HG03139 (cell line): ENCODE data around the gene RSKR.
"Not testable (repeated sequence)": the region's sequence is repeated elsewhere in the genome, so short reads cannot be mapped to it uniquely, and the experiment has no call there.

ENCODE experiments used
- ATAC-seq: cut with Tn5 transposase; IDR thresholded peaks from one replicate; pipeline ENCODE4 v1.9.1; 2021; ENCODE audit not compliant: unreplicated experiment

RSKR gene

GRCh38 chr17:28624148-28624547 is 10.2 kb upstream of the RSKR start:
- ATAC-seq: no peak

- ATAC-seq: no peak
Observed at GRCh38 chr17:28623696-28624095, 9.7 kb upstream of the RSKR start.

- ATAC-seq: no peak
Observed at GRCh38 chr17:28622186-28622585, 8.2 kb upstream of the RSKR start.

DNA sequence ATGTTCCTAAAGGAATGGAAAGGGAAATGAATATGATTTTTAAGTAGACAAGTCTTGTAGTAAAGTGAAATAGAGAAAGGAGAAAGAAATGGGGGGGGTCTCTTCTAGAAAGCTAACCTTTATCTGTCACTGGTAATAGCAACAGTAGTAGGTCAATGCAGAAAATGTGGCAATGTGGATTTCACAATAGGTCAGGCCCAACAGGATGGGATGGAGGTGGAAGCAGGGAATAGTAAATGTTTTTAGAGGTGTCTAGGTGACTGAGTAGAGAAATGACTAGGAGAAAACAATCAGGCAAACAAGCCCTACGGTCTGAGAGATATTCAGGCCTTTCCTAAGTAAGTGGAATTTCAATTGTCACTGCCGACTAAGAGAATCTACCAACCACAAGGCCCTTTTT is 6.0 kb upstream of the RSKR start:
- no peak for ATAC-seq

DNA sequence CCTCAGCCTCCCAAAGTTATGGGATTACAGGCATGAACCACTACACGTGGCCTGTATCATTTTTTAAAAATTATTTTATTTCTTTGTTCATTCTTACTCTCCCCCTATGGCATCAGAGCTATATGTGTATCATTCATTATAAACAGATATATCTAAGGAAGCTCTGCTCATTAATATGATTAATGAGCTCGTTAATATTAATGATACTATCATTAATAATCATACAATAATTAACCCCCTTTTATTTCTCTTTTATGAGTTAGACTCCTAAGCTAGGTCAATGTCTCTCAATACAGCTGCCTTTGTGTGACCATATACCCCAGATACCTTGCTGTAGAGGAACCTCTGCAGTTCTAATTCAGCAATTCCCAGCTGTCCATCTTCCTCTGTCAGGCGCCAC is 4.5 kb upstream of the RSKR start:
- no peak for ATAC-seq

- no peak for ATAC-seq
Observed at GRCh38 chr17:28616281-28616680, 2.3 kb upstream of the RSKR start.

DNA sequence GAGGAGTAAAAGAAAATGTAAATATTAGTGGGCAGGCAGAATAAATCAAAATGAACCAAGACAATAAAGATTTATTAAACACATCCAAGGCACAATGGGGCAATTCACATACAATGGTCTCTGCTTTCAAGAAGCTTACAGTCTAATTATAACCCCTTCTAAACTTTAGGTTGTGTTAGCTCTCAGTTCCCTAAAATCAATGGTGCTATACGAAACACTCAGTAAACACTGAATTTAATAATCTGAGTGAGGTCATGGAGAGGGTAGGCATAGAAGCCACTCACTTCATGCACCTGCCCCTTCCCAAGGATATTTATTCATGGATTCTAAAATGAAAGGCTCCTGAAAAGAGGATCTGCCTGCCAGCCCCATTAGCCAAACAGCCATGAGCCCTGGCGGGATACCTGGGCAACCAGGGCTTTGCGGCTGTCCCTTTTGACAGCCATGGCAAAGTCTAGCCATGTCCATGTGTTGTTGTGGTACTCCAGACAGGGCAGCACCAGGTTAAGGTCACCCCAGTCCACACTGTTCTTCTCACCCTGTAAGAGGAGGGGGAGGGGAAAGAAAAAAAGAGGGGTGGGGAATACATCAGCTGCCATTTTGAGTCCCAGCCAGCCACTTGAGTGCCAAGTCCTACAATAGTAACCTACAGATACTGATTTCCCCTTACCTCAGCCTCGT is 1.4 kb upstream of the RSKR start:
- ATAC-seq: no peak

DNA sequence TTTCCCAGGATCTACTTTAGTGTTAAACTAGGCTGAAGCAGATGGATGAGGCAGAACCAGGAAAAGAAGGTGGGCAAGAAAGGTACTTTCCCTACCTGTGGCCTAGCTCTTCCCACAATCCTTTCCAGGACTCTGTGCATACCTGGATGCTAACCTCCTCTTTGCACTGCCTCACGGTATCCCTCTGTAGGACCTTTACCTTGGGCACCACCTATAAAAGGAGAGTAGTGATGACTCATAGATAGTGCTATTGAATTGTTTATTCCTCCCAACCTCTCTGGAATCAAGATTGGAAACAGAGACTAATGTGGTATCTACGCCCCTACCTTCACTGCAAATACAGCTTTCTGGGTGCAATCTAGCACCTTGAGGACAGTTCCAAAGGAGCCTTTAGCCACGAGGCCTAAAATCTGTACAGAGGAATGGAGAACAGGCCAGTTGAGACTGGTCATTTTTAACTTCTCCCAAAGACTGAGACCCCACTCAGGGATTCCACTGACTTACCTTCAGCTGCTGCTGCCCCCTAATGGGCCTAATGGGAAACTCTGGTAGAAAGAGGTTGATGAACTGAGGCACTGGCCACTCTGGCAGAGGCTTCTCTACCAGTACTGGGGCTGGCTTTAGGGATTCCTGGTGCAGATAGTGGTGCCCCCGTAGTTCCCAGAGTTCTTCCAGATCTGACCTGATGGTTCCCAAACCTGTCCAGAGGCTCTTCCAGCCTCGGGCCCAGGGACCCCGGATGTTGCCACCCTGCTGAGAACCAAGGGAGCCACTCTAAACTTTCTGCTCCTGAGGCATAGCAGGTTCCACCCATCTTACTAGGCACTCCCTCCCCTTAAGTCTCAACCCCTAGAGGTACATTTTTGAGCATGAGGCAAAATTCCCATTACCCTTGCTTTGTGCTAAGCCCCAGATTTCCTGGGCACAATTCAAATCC is 781 bp downstream of the RSKR start:
- no peak for ATAC-seq

DNA sequence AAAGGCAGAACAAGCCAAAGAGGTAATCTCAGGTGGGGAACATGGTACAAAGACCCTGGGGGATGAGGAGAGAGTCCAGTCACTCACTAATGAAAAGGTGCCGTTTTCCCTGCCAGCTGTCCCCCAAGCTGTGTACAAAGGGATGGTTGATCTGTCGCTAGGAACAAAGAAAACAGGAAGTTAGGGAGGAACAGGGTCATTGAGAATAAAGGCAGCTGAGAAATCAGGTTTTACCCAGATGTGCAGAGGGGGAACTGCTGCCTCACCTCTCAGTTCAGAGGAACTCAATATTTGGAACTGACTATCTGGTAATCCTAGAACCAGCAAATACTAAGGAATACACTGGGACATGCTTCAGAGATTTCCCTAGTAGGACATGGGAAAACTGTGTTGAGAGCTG is 1.5 kb downstream of the RSKR start:
- no peak for ATAC-seq

GRCh38 chr17:28610376-28610775 is 3.6 kb downstream of the RSKR start:
- ATAC-seq: no peak

- ATAC-seq: not testable (repeated sequence)
Observed at GRCh38 chr17:28604031-28604430, 10.0 kb downstream of the RSKR start.

DNA sequence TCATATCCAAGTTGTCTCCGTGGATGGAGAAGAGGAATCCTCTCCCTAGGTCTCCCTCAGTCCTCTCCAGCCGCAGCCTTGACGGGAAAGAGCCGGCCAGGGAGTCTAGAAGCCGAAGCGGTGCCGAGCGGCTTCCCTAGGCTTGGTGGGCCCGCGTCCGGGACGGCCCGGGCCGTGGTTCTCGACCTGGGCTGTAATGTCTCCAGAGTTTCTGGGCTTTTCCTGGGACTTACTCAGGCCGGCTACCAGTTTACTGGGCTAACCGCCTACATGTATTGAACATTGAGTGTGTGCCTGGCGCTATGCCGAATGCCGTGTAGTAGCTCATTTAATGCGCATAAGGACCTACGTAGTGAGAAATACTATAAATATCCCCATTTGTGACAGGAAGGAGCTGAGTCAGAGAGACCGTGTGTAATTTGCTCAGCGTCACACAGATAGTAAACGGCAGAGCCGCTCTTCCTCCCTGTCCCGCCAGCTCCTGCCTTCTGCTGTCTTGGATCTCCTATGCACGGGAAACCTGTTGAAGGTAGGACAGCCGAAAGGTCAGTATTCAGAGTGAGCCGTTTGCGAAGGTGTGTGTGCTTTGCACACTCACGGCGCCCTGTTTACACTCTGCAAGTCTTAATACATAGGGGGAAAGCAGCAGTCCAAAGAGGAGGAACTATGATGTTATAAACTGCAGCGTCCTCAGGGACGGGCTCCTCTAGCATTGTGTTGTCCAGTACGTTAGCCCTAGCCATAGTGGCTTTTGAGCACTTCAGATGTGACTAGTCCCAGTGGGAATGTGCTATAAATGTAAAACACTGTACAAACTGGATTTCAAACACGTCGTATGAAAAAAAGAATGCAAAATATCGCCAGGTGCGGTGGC is 14.4 kb downstream of the RSKR start:
- peak; percentile 41 for ATAC-seq

DNA sequence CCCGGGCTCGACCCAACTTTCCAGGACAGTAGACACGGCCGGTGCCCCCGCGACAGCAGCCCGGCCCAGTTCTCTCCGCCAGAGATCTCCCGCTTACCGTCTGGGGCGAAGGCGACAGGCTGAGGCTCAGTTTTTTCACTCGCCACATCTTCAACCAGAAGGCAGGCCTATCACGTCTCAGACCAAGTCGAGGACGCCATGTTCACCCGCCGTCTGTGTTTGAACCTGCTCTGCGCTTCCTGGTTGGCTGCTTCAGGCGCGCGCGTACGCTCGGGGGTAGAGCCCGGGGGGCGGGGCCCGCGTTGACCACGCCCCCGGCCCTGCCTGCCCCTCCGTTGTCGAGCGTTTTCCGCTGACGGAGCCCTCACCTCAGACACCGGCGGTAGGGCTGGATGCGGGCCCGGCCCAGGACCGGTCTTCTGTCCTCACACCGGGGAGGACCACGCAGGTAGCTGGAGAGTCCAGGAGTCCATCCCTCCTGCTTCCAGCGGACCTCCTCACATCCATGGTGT is 15.1 kb downstream of the RSKR start, which contains the start of gene SPAG5:
Gene SPAG5 (minus strand): TSS at position 227 of the 512 bp plus-strand sequence. CDS start 79 bp downstream, at position 148.
- peak; percentile 78 for ATAC-seq

DNA sequence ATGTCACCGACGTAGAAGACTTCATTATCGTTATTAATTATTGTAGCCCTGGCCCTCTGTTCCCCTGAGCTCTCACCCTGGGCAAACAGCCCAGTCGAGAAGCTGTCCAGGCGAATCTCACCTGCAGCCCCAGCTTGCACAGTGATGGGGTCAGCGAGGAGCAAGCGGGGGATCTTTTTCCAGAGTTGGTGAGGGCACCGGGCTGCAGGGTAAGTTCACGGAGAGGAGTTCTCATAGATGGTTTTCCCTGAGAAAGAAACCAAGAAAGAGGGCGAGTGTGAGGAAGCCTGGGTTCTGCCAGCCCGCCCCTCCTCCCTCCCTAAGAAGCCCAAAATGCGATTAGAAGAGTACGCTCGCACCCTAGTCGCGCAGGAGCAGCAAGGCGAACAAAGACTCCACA is 15.6 kb downstream of the RSKR start:
- no peak for ATAC-seq

DNA sequence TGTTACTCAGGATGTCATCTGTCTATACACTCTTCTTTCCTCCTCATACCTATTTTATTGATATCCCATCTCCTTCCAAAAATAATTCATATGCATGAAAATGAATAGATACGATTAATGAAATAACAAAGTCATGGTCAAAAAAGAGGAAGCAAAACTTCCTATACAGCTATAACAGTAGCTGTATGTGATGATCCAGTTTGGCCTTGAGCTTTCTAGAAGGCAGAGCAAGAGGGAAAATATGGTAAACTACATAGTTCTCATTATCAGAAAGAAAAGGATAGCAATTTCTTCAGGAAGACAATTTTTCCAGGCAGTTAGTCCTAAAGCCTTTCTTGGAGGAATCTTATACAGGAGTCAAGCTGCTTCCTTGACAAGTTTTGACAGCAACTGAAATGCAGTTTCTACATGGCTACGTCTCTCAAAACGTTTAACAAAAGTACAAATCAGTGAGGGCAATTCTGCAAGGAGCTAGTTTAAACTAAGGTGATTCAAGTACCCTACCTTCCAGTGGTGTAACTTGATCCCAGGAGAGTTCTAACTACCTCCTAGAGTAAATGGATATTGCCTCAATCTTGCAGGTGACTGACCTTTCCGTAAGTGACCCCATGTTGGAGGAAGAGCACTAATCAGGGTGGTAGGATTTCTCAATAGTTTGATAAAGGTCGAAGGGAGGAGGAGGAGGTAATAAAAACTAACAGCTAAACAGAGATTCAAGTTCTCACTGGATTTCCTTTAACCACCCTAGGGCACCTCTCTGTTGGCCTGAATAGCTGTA is 16.2 kb downstream of the RSKR start:
- no peak for ATAC-seq

DNA sequence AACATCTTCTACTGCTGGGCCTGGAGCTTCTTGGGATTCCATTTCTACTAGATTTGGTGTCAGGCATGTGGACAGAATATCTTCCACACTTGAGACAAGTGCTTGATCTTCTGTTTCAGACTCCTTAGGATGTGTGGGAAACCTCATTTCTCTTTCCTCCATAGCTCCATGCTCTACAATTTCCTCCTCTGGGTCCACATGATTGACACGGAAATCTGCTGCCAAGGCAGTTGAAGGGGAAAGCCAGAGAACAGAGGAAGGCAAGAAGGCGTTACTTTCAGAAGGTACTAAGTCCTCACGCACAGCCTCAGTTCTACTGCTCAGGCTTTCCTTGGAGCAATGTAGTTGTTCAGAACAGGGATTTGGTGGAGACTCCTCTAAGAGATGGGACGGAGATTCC is 21.7 kb downstream of the RSKR start:
- ATAC-seq: no peak

GRCh38 chr17:28585851-28586250 is 28.1 kb downstream of the RSKR start:
- no peak for ATAC-seq

DNA sequence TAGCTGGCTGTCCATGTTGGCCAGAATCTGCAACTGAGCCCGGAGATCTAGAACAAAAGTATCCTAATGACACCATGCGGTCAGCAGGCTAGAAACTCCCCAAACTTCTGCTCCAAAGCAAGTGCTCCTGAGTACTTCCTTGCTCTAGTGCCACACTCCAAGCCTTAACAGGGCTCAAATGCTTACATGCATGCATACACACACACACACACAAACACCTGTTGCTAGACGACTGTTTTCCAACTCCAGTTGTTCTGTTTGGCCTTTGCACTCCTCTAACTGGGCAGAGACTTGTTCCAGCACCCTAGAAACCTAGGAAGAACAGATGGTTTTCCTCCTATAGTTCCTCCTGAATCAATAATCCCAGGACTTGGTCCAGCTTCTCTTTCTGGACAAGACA is 29.6 kb downstream of the RSKR start:
- ATAC-seq: no peak

GRCh38 chr17:28582513-28582912 is 31.5 kb downstream of the RSKR start:
- no peak for ATAC-seq

DNA sequence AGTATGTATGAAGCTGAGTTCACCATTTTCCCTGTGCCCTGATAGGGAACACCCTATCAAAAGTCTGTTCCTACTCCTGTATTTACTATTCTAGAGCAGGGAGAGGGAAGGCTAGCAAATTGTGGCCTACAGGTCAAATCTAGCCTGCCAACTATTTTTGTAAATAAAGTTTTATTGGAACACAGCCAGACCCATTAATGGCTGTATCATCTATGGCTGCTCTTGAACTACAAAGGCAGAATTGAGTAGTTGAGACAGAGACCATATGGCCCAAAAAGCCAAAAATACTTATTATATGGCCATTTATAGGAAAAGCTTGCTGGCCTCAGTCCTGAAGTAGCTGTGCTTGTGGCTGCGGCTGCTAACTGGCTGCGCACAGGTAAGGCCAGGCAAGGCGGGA is 33.0 kb downstream of the RSKR start:
- ATAC-seq: no peak
